ENCODE measurements around the gene PVRIG.
"Not testable (repeated sequence)": the region's sequence is repeated elsewhere in the genome, so short reads cannot be mapped to it uniquely, and the experiment has no call there.

PVRIG gene

DNA sequence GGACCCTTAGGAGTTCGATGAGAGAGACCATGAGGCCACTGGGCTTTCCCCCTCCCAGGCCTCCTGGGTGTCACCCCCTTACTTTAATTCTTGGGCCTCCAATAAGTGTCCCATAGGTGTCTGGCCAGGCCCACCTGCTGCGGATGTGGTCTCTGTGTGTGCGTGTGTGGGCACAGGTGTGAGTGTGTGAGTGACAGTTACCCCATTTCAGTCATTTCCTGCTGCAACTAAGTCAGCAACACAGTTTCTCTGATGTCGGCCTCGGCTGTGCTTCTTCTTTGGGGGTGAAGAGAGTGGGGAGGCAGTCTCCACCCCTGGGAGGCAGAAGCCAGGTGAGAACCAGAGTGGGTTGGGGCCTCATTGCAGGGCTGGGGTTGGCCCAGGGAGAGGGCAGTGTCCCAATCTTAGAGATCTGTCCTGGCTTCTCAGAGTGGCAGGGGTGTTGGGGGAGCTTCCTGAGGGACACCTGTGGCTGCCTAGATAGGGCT is 1.5 kb downstream of the PVRIG start:
- Histone ChIP-seq H2BK12ac (ENCODE audit: low read length) (no peak overlapping the region), H3K27me3 (ENCODE audit: control insufficient read depth in 3 of 3, insufficient read depth in 3 of 3, low read depth in 1 of 3, low read length in 3 of 3) (no peaks in the 10 kb centered on the region), H3K18ac (ENCODE audit: low read length) (no peak overlapping the region), H2AFZ (ENCODE audit: low read length) (no peak overlapping the region), H3K27ac (replicated peaks; ENCODE audit: low read length) (no peak overlapping the region), H3K4me1 (ENCODE audit: control insufficient read depth in 2 of 2, insufficient read depth in 1 of 2, low read depth in 1 of 2, low read length in 2 of 2) (peaks cover 0 to 4% of the 10 kb centered on the region in 2 donors), H3K4me2 (ENCODE audit: insufficient read depth, low read length, poor library complexity, severe bottlenecking) (no peak overlapping the region), H3K9me3 (replicated peaks in 1 of 2; ENCODE audit: control insufficient read depth in 2 of 2, insufficient read depth in 1 of 2, low read depth in 1 of 2, low read length in 2 of 2) (no peaks in the 10 kb centered on the region), H3K79me1 (ENCODE audit: low read depth, low read length) (peaks cover 4% of the 10 kb centered on the region), H3K23ac (ENCODE audit: low read depth, low read length, poor library complexity) (no peak overlapping the region), H3K9ac (ENCODE audit: low read depth, low read length, poor library complexity) (peak overlapping the region; percentile 44), H4K91ac (ENCODE audit: low read depth, low read length, poor library complexity) (no peak overlapping the region), H3K36me3 (replicated peaks in 1 of 2; ENCODE audit: control insufficient read depth in 2 of 2, insufficient read depth in 2 of 2, low read length in 2 of 2) (peaks cover 24 to 26% of the 10 kb centered on the region in 2 donors), H2BK5ac (ENCODE audit: low read length) (peak overlapping the region; percentile 39), H2AK5ac (ENCODE audit: low read depth, low read length) (no peak overlapping the region), H3K14ac (ENCODE audit: low read length) (no peak overlapping the region), H2BK120ac (ENCODE audit: low read depth, low read length) (no peak overlapping the region), H2BK15ac (ENCODE audit: low read length) (no peak overlapping the region), H3K4ac (ENCODE audit: low read length) (no peak overlapping the region), H4K8ac (ENCODE audit: low read depth, low read length) (no peak overlapping the region), H3K4me3 (ENCODE audit: low read length in 2 of 2) (no peak overlapping the region)
- DNase-seq (ENCODE audit: low spot score), result no peak
- no CpG with 5 or more reads among the region's 5 CpGs for WGBS, 2 donors (ENCODE audit: extremely low coverage in 2 of 2, insufficient read length in 2 of 2, insufficient replicate concordance in 1 of 2)

GRCh38 chr7:100221767-100222444 is 2.2 kb downstream of the PVRIG start:
- H3K27ac ChIP-seq (replicated peaks; ENCODE audit: low read length), result no peak overlapping the region
- no peaks in the 10 kb centered on the region for H3K27me3 ChIP-seq (ENCODE audit: control insufficient read depth in 3 of 3, insufficient read depth in 3 of 3, low read depth in 1 of 3, low read length in 3 of 3)
- no peak overlapping the region for H4K91ac ChIP-seq (ENCODE audit: low read depth, low read length, poor library complexity)
- no peak overlapping the region for H3K14ac ChIP-seq (ENCODE audit: low read length)
- H3K4me2 ChIP-seq (ENCODE audit: insufficient read depth, low read length, poor library complexity, severe bottlenecking), result no peak overlapping the region
- no peak overlapping the region for H2AK5ac ChIP-seq (ENCODE audit: low read depth, low read length)
- no peak for DNase-seq (ENCODE audit: low spot score)
- H3K36me3 ChIP-seq (replicated peaks in 1 of 2; ENCODE audit: control insufficient read depth in 2 of 2, insufficient read depth in 2 of 2, low read length in 2 of 2), result peaks cover 24 to 26% of the 10 kb centered on the region in 2 donors
- no peaks in the 10 kb centered on the region for H3K9me3 ChIP-seq (replicated peaks in 1 of 2; ENCODE audit: control insufficient read depth in 2 of 2, insufficient read depth in 1 of 2, low read depth in 1 of 2, low read length in 2 of 2)
- H3K4ac ChIP-seq (ENCODE audit: low read length), result no peak overlapping the region
- peaks cover 4% of the 10 kb centered on the region for H3K79me1 ChIP-seq (ENCODE audit: low read depth, low read length)
- H3K9ac ChIP-seq (ENCODE audit: low read depth, low read length, poor library complexity), result no peak overlapping the region
- H3K4me3 ChIP-seq (ENCODE audit: low read length in 2 of 2), result no peak overlapping the region
- H3K23ac ChIP-seq (ENCODE audit: low read depth, low read length, poor library complexity), result no peak overlapping the region
- H2BK5ac ChIP-seq (ENCODE audit: low read length), result no peak overlapping the region
- no peak overlapping the region for H3K18ac ChIP-seq (ENCODE audit: low read length)
- H3K4me1 ChIP-seq (ENCODE audit: control insufficient read depth in 2 of 2, insufficient read depth in 1 of 2, low read depth in 1 of 2, low read length in 2 of 2), result peaks cover 4 to 8% of the 10 kb centered on the region in 2 donors
- no peak overlapping the region for H2BK15ac ChIP-seq (ENCODE audit: low read length)
- H2AFZ ChIP-seq (ENCODE audit: low read length), result no peak overlapping the region
- H2BK12ac ChIP-seq (ENCODE audit: low read length), result no peak overlapping the region
- no peak overlapping the region for H2BK120ac ChIP-seq (ENCODE audit: low read depth, low read length)
- no peak overlapping the region for H4K8ac ChIP-seq (ENCODE audit: low read depth, low read length)
- WGBS, 2 donors (ENCODE audit: extremely low coverage in 2 of 2, insufficient read length in 2 of 2, insufficient replicate concordance in 1 of 2), result no CpG with 5 or more reads among the region's 14 CpGs

GRCh38 chr7:100222445-100223132 is 2.8 kb downstream of the PVRIG start:
- WGBS, 2 donors (ENCODE audit: extremely low coverage in 2 of 2, insufficient read length in 2 of 2, insufficient replicate concordance in 1 of 2), result no CpG with 5 or more reads among the region's 13 CpGs
- H3K23ac ChIP-seq (ENCODE audit: low read depth, low read length, poor library complexity), result no peak overlapping the region

DNA sequence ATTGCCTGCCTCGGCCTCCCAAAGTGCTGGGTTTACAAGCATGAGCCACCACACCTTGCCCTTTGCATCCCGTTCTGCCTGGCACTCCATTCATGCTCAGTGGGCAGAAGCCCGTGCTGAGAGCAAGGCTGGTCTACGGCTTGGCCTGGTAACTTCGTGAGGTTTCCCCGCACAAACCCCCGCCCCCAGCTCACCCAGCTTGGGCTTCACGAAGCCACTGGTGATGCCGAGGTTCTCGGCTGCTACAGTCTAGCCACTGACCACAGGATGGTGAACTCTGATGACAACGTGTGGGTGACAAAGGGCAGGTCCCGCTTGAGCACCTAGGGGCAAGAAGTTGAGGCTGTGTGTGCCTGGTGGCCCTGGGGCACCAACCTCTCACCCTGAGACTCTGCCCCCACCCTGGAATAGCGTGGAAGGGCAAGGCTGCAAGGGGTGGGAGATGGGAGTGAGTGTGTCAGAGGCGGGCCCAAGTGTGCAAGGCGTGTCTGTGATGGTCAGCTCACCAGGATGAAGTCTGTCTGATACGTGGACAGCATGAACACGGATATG is 3.7 kb downstream of the PVRIG start:
- H3K4me2 ChIP-seq (ENCODE audit: insufficient read depth, low read length, poor library complexity, severe bottlenecking); H3K14ac ChIP-seq (ENCODE audit: low read length); H2BK15ac ChIP-seq (ENCODE audit: low read length); H2BK5ac ChIP-seq (ENCODE audit: low read length); H3K18ac ChIP-seq (ENCODE audit: low read length); H2AK5ac ChIP-seq (ENCODE audit: low read depth, low read length); H3K4me1 ChIP-seq (ENCODE audit: control insufficient read depth in 2 of 2, insufficient read depth in 1 of 2, low read depth in 1 of 2, low read length in 2 of 2); H4K91ac ChIP-seq (ENCODE audit: low read depth, low read length, poor library complexity); H3K4ac ChIP-seq (ENCODE audit: low read length); H3K27ac ChIP-seq (replicated peaks; ENCODE audit: low read length); H3K4me3 ChIP-seq (ENCODE audit: low read length in 2 of 2); H2BK120ac ChIP-seq (ENCODE audit: low read depth, low read length); H2AFZ ChIP-seq (ENCODE audit: low read length); H2BK12ac ChIP-seq (ENCODE audit: low read length); H3K9me3 ChIP-seq (replicated peaks in 1 of 2; ENCODE audit: control insufficient read depth in 2 of 2, insufficient read depth in 1 of 2, low read depth in 1 of 2, low read length in 2 of 2); H3K79me1 ChIP-seq (ENCODE audit: low read depth, low read length); H4K8ac ChIP-seq (ENCODE audit: low read depth, low read length); H3K23ac ChIP-seq (ENCODE audit: low read depth, low read length, poor library complexity); DNase-seq (ENCODE audit: low spot score); H3K27me3 ChIP-seq (ENCODE audit: control insufficient read depth in 3 of 3, insufficient read depth in 3 of 3, low read depth in 1 of 3, low read length in 3 of 3): not testable (repeated sequence)
- peaks cover 24 to 28% of the 10 kb centered on the region in 2 donors for H3K36me3 ChIP-seq (replicated peaks in 1 of 2; ENCODE audit: control insufficient read depth in 2 of 2, insufficient read depth in 2 of 2, low read length in 2 of 2)
- no CpG with 5 or more reads among the region's 17 CpGs for WGBS, 2 donors (ENCODE audit: extremely low coverage in 2 of 2, insufficient read length in 2 of 2, insufficient replicate concordance in 1 of 2)
- H3K9ac ChIP-seq (ENCODE audit: low read depth, low read length, poor library complexity), result peak overlapping the region; percentile 30

More at GRCh38 chr7:100222445-100223132, 2.8 kb downstream of the PVRIG start:
- H3K79me1 ChIP-seq (ENCODE audit: low read depth, low read length), result peaks cover 4% of the 10 kb centered on the region
- peaks cover 4 to 8% of the 10 kb centered on the region in 2 donors for H3K4me1 ChIP-seq (ENCODE audit: control insufficient read depth in 2 of 2, insufficient read depth in 1 of 2, low read depth in 1 of 2, low read length in 2 of 2)
- no peak overlapping the region for H3K9ac ChIP-seq (ENCODE audit: low read depth, low read length, poor library complexity)
- H3K4me3 ChIP-seq (ENCODE audit: low read length in 2 of 2), result no peak overlapping the region
- H3K4me2 ChIP-seq (ENCODE audit: insufficient read depth, low read length, poor library complexity, severe bottlenecking), result no peak overlapping the region
- no peak overlapping the region for H2AK5ac ChIP-seq (ENCODE audit: low read depth, low read length)
- H3K27ac ChIP-seq (replicated peaks; ENCODE audit: low read length), result no peak overlapping the region
- no peak overlapping the region for H2BK12ac ChIP-seq (ENCODE audit: low read length)
- peaks cover 24 to 26% of the 10 kb centered on the region in 2 donors for H3K36me3 ChIP-seq (replicated peaks in 1 of 2; ENCODE audit: control insufficient read depth in 2 of 2, insufficient read depth in 2 of 2, low read length in 2 of 2)
- H2BK120ac ChIP-seq (ENCODE audit: low read depth, low read length), result no peak overlapping the region
- H4K91ac ChIP-seq (ENCODE audit: low read depth, low read length, poor library complexity), result no peak overlapping the region
- H2BK15ac ChIP-seq (ENCODE audit: low read length), result no peak overlapping the region
- no peak overlapping the region for H3K18ac ChIP-seq (ENCODE audit: low read length)
- H2BK5ac ChIP-seq (ENCODE audit: low read length), result no peak overlapping the region
- H3K9me3 ChIP-seq (replicated peaks in 1 of 2; ENCODE audit: control insufficient read depth in 2 of 2, insufficient read depth in 1 of 2, low read depth in 1 of 2, low read length in 2 of 2), result no peaks in the 10 kb centered on the region
- H3K14ac ChIP-seq (ENCODE audit: low read length), result no peak overlapping the region
- H2AFZ ChIP-seq (ENCODE audit: low read length), result no peak overlapping the region
- no peak overlapping the region for H3K4ac ChIP-seq (ENCODE audit: low read length)
- DNase-seq (ENCODE audit: low spot score), result no peak
- H3K27me3 ChIP-seq (ENCODE audit: control insufficient read depth in 3 of 3, insufficient read depth in 3 of 3, low read depth in 1 of 3, low read length in 3 of 3), result no peaks in the 10 kb centered on the region
- no peak overlapping the region for H4K8ac ChIP-seq (ENCODE audit: low read depth, low read length)
